GM20000 (cell line): ENCODE results near the gene SIDT1.

Source experiments
- DNase-seq: peaks from one replicate; pipeline ENCODE4 v3.0.0; 2012; ENCODE audit warnings: low spot score
- TF ChIP-seq, protein P1 (sequence below): IDR thresholded peaks from 2 replicates; pipeline ENCODE4 v1.5.1; 2012; ENCODE audit warnings: mild to moderate bottlenecking, control low read depth; ENCODE audit errors: extremely low read depth, missing control alignments

Gene SIDT1

DNA sequence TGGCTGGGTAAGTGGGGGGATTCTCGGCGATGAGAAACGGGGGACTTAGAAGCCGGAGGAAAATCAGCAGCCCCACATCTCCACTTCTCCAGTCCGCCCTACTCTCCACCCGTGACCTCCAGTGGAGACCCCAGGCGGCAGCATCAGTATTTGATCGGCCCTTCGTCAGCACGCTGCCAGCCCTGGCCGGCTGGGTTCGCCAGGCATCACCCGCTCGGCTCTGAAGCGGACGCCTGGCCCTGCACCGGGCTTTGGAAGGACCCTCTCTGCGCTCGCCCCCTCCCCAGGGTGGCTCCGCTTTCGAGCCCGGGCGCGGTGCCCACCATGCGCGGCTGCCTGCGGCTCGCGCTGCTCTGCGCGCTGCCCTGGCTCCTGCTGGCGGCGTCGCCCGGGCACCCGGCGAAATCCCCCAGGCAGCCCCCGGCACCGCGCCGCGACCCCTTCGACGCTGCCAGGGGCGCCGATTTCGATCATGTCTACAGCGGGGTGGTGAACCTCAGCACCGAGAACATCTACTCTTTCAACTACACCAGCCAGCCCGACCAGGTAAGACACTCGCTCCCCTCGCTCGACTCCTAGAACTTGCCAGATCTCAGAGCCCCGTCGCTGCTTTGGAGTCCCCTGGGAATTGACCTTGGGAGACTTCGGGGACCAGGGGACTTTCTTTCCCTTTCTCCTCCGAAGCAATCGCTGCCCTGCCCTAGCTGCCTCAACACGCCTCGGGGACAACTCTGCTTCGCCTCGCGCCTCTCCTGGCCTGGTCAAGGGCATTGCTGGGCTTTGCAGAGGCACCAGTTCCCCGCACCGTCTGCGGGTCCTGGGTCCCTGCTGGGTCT, 561 bp downstream of the SIDT1 start:
- TF ChIP-seq, protein P1, sequence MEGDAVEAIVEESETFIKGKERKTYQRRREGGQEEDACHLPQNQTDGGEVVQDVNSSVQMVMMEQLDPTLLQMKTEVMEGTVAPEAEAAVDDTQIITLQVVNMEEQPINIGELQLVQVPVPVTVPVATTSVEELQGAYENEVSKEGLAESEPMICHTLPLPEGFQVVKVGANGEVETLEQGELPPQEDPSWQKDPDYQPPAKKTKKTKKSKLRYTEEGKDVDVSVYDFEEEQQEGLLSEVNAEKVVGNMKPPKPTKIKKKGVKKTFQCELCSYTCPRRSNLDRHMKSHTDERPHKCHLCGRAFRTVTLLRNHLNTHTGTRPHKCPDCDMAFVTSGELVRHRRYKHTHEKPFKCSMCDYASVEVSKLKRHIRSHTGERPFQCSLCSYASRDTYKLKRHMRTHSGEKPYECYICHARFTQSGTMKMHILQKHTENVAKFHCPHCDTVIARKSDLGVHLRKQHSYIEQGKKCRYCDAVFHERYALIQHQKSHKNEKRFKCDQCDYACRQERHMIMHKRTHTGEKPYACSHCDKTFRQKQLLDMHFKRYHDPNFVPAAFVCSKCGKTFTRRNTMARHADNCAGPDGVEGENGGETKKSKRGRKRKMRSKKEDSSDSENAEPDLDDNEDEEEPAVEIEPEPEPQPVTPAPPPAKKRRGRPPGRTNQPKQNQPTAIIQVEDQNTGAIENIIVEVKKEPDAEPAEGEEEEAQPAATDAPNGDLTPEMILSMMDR, result no peak
- peak; percentile 65 for DNase-seq

DNA sequence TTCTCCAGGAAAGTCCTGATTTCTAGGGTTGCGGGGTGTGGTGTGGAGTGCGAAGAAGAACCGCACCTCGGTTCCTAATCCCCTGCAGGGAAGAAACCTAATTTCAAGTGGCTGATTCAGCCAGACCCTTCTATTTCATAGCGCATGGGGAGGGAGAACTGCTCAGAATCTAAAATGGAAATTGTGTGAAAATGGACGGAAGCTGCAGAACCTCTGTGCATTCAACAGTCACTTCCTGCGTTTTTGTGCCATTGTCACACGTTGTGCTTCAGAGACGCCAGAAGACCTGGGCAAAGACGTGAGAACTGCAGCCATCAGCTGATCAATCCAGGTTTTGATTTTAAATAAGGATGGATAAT, 1.2 kb downstream of the SIDT1 start:
- TF ChIP-seq, protein P1, result no peak
- peak; percentile 56 for DNase-seq

DNA sequence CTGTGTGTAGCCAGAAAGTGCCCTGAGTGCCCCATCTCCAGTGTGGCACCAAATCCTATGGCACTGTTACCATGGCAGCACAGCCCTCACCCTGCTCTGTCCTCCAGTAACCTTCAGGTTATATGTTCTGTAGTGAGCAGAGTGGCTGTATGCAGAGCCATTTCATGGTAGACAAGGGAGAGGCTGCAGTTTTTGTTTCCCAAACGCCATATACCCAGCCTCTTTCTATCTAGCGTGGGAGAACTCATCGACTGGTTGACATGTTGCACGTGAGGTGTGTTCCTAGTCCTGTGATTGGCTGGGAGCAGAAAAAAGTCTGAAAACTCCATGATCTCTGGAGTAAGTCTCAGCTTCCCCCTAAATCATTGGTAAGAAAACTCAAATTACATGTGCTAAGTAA, 2.0 kb downstream of the SIDT1 start:
- TF ChIP-seq, protein P1, result no peak
- DNase-seq, result peak; percentile 37

DNA sequence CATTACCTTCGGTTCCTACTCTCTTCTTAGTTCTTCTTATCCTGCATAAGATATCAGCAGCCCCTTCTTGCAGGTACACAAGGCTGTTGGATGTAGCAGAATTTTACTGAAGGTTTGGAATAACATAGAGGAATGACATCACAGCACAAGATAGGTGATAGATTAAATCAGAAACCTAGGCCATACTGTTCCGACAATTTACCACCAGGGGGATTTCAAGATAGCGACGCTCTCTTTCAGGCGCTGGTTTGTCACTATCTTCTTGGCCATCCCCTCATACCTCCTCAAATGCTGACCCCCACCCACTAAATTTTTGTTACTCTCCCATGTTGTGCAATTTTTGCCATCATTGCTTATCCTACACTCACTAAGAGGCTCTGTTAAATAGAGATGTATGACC, 3.5 kb downstream of the SIDT1 start:
- no peak for DNase-seq
- TF ChIP-seq, protein P1, result no peak

DNA sequence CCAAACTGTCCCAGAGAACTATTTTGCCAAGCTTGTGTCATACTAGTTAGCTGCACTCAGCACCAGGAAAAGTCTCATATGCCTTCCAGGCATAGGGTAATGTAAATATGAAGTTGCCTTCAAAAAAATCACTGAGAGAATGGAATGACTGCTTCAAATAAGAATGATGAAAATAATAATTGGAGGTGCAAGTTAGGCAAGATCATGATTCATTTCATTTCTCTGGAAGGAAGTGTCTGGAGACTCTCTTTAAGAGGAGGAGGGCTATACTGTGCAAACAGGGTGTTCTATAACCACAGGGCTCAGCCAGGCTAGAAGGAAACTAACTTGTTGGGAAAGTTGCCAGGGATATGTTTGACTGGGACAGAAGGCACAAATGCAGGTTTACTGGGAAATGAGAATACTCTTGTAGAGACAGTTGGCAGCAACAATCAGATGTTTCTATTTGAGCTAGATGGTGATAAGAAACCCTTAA, 4.3 kb downstream of the SIDT1 start:
- TF ChIP-seq, protein P1, result no peak

DNA sequence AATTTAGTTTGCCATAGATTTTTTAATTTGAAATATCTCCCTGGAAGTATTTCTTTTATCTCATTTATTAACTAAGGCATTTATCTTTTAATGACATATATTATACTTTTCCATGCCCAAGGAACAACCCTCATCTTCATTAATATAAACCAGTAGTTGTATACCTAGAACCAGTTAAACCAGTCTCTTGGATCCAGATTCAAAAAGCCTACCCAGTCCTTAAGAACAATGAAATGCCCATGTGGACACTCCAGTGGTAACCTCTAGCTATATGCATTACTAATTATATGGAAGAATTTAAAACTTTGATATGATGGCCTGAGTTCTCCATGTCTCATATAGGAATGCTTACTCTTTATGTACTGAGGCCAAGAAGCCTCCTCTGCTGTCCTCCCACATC, 4.8 kb downstream of the SIDT1 start:
- TF ChIP-seq, protein P1, result no peak
- DNase-seq, result no peak

More for the DNA sequence above, 4.3 kb downstream of the SIDT1 start:
- no peak for DNase-seq

DNA sequence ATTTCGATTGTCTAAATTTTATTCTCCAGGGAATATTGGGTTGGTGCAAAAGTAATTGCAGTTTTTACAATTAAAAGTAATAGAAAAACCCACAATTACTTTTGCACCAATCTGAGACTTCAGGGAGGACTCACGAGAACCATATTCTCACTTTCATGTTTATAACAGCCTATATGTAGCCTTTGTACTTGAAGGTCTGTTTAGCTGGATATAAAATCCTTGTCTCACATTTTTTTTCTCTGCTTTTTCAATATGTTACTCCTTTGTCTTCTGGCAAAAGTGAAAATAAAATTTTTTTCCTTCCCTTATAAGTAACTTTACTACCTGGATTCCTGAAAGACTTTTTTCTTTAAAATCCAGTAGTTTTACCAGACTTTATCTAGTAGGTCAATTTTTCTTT, 9.2 kb downstream of the SIDT1 start:
- TF ChIP-seq, protein P1, result no peak
- DNase-seq, result no peak
